HG03196 (cell line): Measurements from ENCODE around the gene ATP2A2.
"Not testable (repeated sequence)": the region's sequence is repeated elsewhere in the genome, so short reads cannot be mapped to it uniquely, and the experiment has no call there.

Experiments
- ATAC-seq: cut with Tn5 transposase; IDR thresholded peaks from one replicate; pipeline ENCODE4 v1.9.1; 2021; ENCODE audit not compliant: unreplicated experiment

Gene ATP2A2

DNA sequence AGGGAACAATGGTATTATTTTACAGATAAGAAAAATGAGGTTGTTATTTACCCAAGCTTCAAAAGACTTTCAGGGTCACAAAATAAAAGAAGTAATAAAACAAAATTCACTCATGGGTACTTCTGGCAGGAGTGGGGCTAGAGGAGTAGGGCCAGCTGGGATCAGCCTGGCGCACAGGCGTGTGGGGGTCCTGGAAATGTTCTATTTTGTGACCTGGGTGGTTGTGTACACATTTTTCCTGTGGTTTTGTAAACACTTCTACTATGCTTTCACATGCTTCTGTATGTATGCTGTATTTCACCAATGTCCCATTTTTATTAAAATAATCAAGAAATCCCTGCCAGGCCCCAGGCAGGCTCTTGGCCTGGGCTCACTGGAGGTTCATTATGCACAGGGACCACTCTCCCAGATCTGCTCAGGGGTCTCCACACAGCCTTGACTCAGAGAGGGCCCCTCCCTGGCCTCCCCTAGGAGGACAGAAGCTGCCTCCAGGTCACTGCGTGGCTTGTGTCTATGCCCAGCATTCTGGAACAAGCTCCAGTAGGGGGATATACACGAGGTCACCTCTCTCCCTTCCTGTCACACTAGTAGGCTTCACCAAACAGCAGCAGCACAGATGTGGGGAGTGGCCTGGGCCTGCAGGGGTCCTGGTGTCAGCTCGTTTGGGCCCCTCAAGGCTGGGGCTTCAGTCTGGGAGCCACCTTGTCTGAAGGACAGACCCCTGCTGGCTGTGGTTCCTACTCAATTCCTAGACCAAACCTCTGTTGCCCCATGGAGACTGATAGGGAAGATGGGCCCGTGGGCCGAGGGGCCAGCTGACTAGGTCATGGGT, 84.7 kb downstream of the ATP2A2 start:
- no peak for ATAC-seq

DNA sequence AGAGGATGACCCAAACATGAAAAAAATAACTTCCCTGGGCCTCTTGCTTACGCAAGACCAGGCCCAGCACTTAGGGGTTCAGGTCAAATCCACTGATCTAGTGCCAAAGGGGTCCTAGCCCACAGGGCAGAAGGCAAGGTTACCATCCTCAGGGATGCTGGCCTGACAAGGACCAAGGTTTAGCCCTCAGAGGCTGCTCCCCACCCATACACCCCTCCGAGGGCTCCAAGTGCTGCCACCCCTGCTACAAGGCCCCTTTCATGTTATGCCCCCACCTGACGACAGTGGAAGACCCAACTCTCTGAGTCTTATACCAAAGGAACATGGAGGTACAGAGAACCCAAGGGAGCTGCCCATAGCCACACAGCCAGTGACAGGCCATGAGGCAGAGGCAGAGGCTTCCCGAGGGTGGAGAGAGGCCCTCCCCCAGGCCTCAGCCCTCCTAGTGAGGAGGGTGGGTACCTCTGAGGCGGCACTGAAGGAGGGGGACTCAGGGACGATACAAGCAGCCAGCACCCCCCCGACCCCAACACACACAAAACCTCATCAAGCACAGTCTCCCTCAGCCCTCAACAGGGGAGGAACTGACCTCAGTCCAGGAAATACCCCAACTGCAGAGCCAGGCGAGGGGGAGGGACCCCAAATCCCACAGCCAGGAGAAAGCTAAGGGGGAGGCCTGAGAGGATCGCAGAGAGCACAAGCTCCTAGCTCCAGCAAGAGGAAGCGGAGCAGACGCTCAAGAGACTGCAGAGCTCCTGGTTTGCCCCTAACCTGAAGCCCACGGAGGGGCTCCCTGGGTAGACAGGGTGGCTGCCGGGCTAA, 85.5 kb downstream of the ATP2A2 start:
- ATAC-seq = no peak

- no peak for ATAC-seq
Observed at GRCh38 chr12:110367181-110367864, 86.3 kb downstream of the ATP2A2 start.

DNA sequence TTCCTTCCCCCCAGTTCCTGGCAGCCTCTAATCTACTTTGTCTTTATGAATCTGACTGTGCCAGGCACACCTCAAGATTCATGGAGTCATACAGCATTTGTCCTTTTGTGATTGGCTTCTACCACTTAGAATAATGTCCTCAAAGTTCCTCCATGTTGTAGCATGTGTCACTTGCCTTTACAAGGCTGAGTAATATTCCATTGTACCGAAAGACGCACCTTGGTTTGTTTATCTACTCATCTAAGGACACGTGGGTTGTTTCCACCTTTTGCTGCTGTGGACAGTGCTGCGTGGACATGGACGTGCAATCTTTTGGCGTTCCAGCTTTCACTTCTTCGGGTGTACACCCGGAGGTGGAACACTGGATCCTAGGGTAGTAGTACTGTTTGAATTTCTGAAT, 88.9 kb downstream of the ATP2A2 start:
- no peak for ATAC-seq

DNA sequence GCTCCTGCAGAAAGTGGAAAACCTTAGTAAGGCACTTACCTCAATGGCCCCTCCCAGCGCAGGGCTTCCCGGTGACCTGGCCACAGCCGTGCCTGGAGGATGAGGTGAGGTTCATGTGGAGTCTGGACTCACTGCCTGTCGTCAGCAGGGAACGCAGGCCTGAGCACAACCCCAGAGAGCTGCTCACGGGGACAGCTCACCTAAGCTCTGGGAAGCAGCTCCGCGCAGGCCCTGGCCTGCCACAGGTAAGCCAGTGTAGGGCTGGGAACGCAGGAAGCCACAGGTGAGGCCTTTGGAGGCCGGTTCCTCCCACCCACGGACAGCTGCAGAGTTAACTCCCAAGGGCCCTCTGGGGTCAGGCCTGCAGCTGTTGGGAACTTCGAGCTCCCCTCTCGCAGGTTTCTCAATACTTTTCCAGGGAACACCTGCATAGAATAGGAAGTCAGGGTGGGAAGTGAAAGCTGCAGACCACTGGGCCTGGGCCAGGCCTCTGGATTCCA, 89.7 kb downstream of the ATP2A2 start:
- no peak for ATAC-seq

- ATAC-seq = peak; percentile 51
Observed at GRCh38 chr12:110371408-110372055, 90.5 kb downstream of the ATP2A2 start.

- no peak for ATAC-seq
Observed at GRCh38 chr12:110372056-110372425, 91.0 kb downstream of the ATP2A2 start.

GRCh38 chr12:110373025-110373424, 92.0 kb downstream of the ATP2A2 start:
- ATAC-seq = no peak

DNA sequence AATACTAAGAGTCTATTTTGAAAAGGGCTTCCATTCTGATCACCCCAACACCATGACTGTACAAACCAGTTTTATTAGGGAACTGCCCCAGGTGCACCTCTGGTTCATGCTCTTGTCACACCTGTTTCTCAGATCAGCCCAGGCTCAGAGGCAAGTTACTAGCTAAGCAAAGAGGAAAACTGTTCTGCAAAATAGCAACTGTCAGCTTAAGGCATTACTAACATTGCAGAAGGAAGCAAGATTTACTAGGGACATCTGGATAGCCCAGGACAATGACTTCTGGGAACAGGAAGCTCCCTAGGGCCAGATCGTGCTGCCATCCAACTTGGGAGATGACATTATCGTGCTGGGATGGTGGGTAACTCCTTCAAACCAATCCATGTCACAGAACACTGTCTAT, 92.4 kb downstream of the ATP2A2 start:
- ATAC-seq = no peak

GRCh38 chr12:110373962-110374611, 93.0 kb downstream of the ATP2A2 start:
- ATAC-seq = no peak

DNA sequence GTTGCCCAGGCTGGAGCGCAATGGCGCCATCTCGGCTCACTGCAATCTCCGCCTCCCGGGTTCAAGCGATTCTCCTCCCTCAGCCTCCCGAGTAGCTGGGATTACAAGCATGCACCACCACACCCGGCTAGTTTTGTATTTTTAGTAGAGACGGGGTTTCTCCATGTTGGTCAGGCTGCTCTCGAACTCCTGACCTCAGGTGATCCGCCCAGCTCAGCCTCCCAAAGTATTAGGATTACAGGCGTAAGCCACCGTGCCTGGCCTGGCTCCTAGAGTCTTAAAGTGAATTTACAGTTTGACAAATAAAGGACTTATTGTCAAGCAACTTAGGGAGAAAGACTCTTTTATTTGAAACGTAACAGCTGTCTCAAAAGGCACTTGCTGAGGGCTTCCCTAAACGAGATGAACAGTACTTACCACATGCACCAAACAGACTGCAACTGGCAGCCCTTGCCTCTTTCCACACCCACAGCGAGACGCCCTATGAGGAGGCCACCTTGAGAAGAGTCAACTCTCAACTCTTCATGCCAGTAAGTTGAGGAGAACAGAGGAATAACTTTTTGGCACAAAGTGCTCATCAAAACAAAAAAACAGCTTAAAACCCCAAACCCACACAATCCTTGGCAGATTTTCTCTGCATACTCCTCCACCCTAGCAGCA, 97.2 kb downstream of the ATP2A2 start:
- ATAC-seq = not testable (repeated sequence)

GRCh38 chr12:110379197-110379596, 98.2 kb downstream of the ATP2A2 start:
- ATAC-seq = no peak

- no peak for ATAC-seq
Observed at GRCh38 chr12:110379631-110380030, 98.6 kb downstream of the ATP2A2 start.

DNA sequence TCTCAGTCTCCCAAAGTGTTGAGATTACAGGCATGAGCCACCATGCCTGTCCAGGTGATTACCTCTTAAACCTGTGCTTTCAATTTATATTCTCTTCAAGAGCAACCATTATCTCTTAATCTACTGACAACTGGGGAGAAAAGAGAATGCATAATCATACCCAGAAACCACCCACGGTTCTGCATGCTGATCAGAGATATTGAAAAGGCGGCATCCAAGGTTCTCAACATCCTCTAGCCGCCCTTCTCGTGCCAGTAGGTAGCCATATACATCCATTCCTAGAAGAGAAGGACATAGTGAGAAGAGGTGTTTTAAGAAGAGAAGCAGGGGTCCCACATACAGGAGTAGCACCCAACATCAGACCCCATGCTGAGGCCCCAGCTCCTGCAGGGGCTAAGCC, 101.6 kb downstream of the ATP2A2 start:
- ATAC-seq = no peak
